ENCODE results near the gene HBA2.

GRCh38 chr16:169014-169413 lies 3.7 kb upstream of the HBA2 start:
- TF ChIP-seq POLR2A (IDR thresholded peaks at IDR 0.05) (no peak), CTCF (IDR thresholded peaks at IDR 0.05 in 4 of 5, conservative IDR thresholded peaks at IDR 0.05 in 1 of 5) (no peak)

All from gastrocnemius medialis (tissue), 4 donors.